Uterus (tissue), 4 donors: ENCODE measurements around the gene KTN1. TPM values are rescaled to one million over a fixed set of nuclear protein-coding genes. Genes with fewer than 3 reads are reported as not detected.

Source experiments
- DNase-seq, 2 donors: peaks; one replicate each; pipeline ENCODE4 v3.0.0-alpha.2; 2019 to 2020
- H3K27ac ChIP-seq, 2 donors: fragments of 200-600 bp; sonication (generic); 1 replicate in 1 of 2; 2 replicates in 1 of 2; pipeline ENCODE4 v1.5.1; 2016 to 2018
- H3K27me3 ChIP-seq, 2 donors: fragments of 200-600 bp; sonication (generic); one replicate each; pipeline ENCODE4 v1.5.1; 2018 to 2019; ENCODE audit warnings: control low read depth in 1 of 2
- H3K36me3 ChIP-seq, 2 donors: fragments of 200-600 bp; sonication (generic); one replicate each; pipeline ENCODE4 v1.5.1; 2019; ENCODE audit warnings: control low read depth in 1 of 2
- H3K4me1 ChIP-seq, 2 donors: fragments of 200-600 bp; sonication (generic); one replicate each; pipeline ENCODE4 v1.5.1; 2018 to 2019; ENCODE audit warnings: control low read depth in 1 of 2
- H3K4me3 ChIP-seq, 2 donors: fragments of 200-600 bp; sonication (generic); 1 replicate in 1 of 2; 2 replicates in 1 of 2; pipeline ENCODE4 v1.5.1; 2018 to 2019; ENCODE audit warnings: mild to moderate bottlenecking in 1 of 2
- H3K9me3 ChIP-seq, 2 donors: fragments of 200-600 bp; sonication (generic); one replicate each; pipeline ENCODE4 v1.5.1; 2019; ENCODE audit warnings: control low read depth in 1 of 2
- POLR2A ChIP-seq, 2 donors: fragments of 450-650 bp; IDR thresholded peaks; one replicate each; pipeline ENCODE4 v1.6.1; 2016; ENCODE audit warnings: antibody characterized with exemption in 2 of 2, mild to moderate bottlenecking in 1 of 2, moderate library complexity in 1 of 2
- intact Hi-C: fragments of 100-400 bp; cut with DNase I; formaldehyde crosslinking; loops from one replicate; pipeline ENCODE4 v1.15.1; 2023; ENCODE audit warnings: low total_unique reads
- total RNA-seq, 4 donors: library from RNA; depleted of rRNA in 3 of 4; stranded (reverse); fragments of >200 nt in 3 of 4; gene quantifications; one replicate each; pipeline versions ENCODE4 v1.1.0 to v1.2.4, GENCODE V29; 2014 to 2023
- TF ChIP-seq, protein P1 (sequence below), 4 experiments: fragments of 200-600 bp in 2 of 4; fragments of 450-650 bp in 2 of 4; sonication (generic) in 2 of 4; IDR thresholded peaks; one replicate each; pipeline ENCODE4 v1.5.1; 2016 to 2019; ENCODE audit warnings: antibody characterized with exemption in 4 of 4, mild to moderate bottlenecking in 2 of 4, moderate library complexity in 1 of 4
- donor health status: DM: yes; HTN: yes; CAD: no.

Gene KTN1
- total RNA-seq, 4 donors from 2014 or later = 57.9 to 183 (median 99.7) TPM

DNA sequence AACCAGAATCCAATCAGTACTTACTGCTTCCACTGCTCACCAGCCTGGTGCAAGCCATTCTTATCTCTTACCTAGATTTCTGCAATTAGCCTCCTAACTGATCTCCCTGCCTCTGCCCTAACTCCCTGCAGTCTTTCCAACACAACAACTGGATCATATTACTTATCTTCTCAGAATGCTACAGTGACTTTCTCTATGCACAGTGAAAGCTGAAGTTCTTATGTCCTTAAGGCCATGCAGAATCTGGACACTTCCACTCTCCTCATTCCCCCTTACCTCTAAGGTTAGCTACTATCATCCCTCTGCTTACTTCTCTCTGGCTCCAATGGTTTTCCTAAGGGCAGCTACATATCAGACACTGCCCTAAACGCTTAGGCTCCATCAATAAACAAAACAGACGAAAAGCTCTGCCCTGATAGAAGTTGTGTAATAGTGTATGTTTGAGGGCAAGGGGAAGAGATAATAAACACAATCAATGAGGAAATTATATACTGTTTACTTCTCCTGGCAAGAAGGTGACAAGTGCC is 4.0 kb downstream of the KTN1 start:
- Histone ChIP-seq H3K27me3 (no peaks in the 10 kb centered on the region), H3K27ac (no peak overlapping the region), H3K4me1 (peaks cover 0 to 19% of the 10 kb centered on the region in 2 donors), H3K4me3 (no peak overlapping the region), H3K9me3 (no peaks in the 10 kb centered on the region), H3K36me3 (no peaks in the 10 kb centered on the region)
- DNase-seq = no peak
- intact Hi-C loops = no loop called here
- TF ChIP-seq POLR2A (IDR thresholded peaks at IDR 0.05) = no peak

GRCh38 chr14:55585854-55586253 is 5.8 kb downstream of the KTN1 start:
- DNase-seq = no peak
- no peaks in the 10 kb centered on the region for H3K27me3 ChIP-seq
- no peak for TF ChIP-seq POLR2A (IDR thresholded peaks at IDR 0.05)
- TF ChIP-seq, protein P1, sequence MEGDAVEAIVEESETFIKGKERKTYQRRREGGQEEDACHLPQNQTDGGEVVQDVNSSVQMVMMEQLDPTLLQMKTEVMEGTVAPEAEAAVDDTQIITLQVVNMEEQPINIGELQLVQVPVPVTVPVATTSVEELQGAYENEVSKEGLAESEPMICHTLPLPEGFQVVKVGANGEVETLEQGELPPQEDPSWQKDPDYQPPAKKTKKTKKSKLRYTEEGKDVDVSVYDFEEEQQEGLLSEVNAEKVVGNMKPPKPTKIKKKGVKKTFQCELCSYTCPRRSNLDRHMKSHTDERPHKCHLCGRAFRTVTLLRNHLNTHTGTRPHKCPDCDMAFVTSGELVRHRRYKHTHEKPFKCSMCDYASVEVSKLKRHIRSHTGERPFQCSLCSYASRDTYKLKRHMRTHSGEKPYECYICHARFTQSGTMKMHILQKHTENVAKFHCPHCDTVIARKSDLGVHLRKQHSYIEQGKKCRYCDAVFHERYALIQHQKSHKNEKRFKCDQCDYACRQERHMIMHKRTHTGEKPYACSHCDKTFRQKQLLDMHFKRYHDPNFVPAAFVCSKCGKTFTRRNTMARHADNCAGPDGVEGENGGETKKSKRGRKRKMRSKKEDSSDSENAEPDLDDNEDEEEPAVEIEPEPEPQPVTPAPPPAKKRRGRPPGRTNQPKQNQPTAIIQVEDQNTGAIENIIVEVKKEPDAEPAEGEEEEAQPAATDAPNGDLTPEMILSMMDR (IDR thresholded peaks at IDR 0.05) = no peak
- intact Hi-C loops = no loop called here
- no peak overlapping the region for H3K27ac ChIP-seq
- no peaks in the 10 kb centered on the region for H3K9me3 ChIP-seq
- no peaks in the 10 kb centered on the region for H3K36me3 ChIP-seq
- H3K4me1 ChIP-seq = peaks cover 0 to 19% of the 10 kb centered on the region in 2 donors
- H3K4me3 ChIP-seq = no peak overlapping the region

DNA sequence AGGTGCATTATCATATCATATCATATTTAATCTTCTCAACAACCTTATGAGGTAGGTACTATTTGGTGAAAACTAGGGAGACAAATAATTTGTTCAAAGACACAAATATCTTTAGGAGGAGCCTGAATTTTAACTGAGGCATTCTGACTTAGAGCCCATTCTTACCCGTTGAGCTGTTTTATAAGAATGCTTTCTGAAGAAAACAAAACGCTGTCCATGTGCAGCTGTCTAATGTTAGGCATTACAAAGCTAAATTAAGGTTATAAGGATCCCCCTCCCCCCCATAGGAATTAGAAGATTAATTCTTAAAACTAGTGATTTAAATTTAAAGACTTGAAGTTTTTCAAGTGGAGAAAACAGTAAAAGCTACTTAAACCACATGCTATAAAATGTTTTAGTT is 6.4 kb downstream of the KTN1 start:
- H3K4me1 ChIP-seq = peaks cover 0 to 19% of the 10 kb centered on the region in 2 donors

GRCh38 chr14:55587847-55588246 is 7.8 kb downstream of the KTN1 start:
- H3K4me1 ChIP-seq = peaks cover 0 to 14% of the 10 kb centered on the region in 2 donors
- intact Hi-C loops = no loop called here
- TF ChIP-seq POLR2A (IDR thresholded peaks at IDR 0.05) = no peak
- TF ChIP-seq, protein P1 (IDR thresholded peaks at IDR 0.05) = no peak

More for the DNA sequence above, 6.4 kb downstream of the KTN1 start:
- Histone ChIP-seq H3K9me3 (no peaks in the 10 kb centered on the region), H3K27me3 (no peaks in the 10 kb centered on the region), H3K36me3 (no peaks in the 10 kb centered on the region), H3K27ac (no peak overlapping the region), H3K4me3 (no peak overlapping the region)
- TF ChIP-seq, protein P1 (IDR thresholded peaks at IDR 0.05) = no peak
- TF ChIP-seq POLR2A (IDR thresholded peaks at IDR 0.05) = no peak
- DNase-seq = no peak
- intact Hi-C loops = no loop called here

DNA sequence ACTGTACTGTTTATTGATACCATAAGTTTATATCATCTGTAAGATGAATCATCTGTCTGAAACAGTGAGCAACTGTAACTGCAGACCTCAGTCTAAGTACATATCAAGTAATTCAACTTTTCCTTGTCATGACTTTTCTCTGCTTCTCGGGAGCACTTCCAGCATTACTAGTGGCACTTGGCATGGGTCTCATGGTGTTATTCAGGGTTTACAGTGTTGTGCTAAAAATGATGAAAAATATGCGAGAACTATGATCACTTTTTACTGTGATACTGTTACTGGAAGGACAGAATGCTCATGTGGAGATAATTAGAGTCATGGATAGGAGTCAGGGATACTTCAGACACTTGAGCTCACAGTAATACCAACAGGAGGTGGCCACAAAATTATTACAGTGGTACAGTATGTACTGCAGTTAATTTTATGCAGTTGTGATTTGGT is 8.3 kb downstream of the KTN1 start:
- H3K4me3 ChIP-seq = no peak overlapping the region
- DNase-seq = no peak
- no peak overlapping the region for H3K27ac ChIP-seq
- H3K36me3 ChIP-seq = no peaks in the 10 kb centered on the region
- H3K4me1 ChIP-seq = peaks cover 0 to 9% of the 10 kb centered on the region in 2 donors
- H3K9me3 ChIP-seq = no peaks in the 10 kb centered on the region
- no peak for TF ChIP-seq POLR2A (IDR thresholded peaks at IDR 0.05)
- TF ChIP-seq, protein P1 (IDR thresholded peaks at IDR 0.05) = no peak
- H3K27me3 ChIP-seq = no peaks in the 10 kb centered on the region
- intact Hi-C loops = no loop called here

More at GRCh38 chr14:55587847-55588246, 7.8 kb downstream of the KTN1 start:
- no peak overlapping the region for H3K4me3 ChIP-seq
- H3K27me3 ChIP-seq = no peaks in the 10 kb centered on the region
- H3K27ac ChIP-seq = no peak overlapping the region
- no peaks in the 10 kb centered on the region for H3K9me3 ChIP-seq
- H3K36me3 ChIP-seq = no peaks in the 10 kb centered on the region
- no peak for DNase-seq
